Gastroesophageal sphincter (tissue), 3 donors: ENCODE measurements around the gene FLACC1.

Experiments
- CTCF ChIP-seq, 4 experiments: fragments of 200-600 bp in 2 of 4; fragments of 450-650 bp in 2 of 4; sonication (generic) in 1 of 4; IDR thresholded peaks; one replicate each; pipeline ENCODE4 v1.5.1; 2017 to 2019; ENCODE audit warnings: antibody characterized with exemption in 4 of 4, mild to moderate bottlenecking in 2 of 4, moderate library complexity in 2 of 4
- EP300 ChIP-seq: sonication (generic); formaldehyde crosslinking; IDR thresholded peaks from one replicate; pipeline ENCODE4 v1.6.1; 2017; ENCODE audit warnings: antibody characterized with exemption, mild to moderate bottlenecking
- POLR2AphosphoS5 ChIP-seq: sonication (generic); formaldehyde crosslinking; IDR thresholded peaks from one replicate; pipeline ENCODE4 v1.6.1; 2017; ENCODE audit warnings: antibody characterized with exemption

- no peak for TF ChIP-seq CTCF (IDR thresholded peaks at IDR 0.05)
- TF ChIP-seq POLR2AphosphoS5, result no peak
- no peak for TF ChIP-seq EP300
Measured at GRCh38 chr2:201267278-201268030, 89.7 kb downstream of the FLACC1 start.
